IPS-18a (cell line): ENCODE data around the gene SCUBE1.

Source experiments
- H3K27ac ChIP-seq: one replicate; pipeline ENCODE4 v1.5.1; 2013; ENCODE audit warnings: low read length
- H3K27me3 ChIP-seq: one replicate; pipeline ENCODE4 v1.6.1; 2013; ENCODE audit warnings: mild to moderate bottlenecking, low read length; ENCODE audit not compliant: control insufficient read depth, insufficient read depth
- H3K36me3 ChIP-seq: one replicate; pipeline ENCODE4 v1.6.1; 2013; ENCODE audit warnings: low read depth, low read length; ENCODE audit not compliant: control insufficient read depth
- H3K4me1 ChIP-seq: one replicate; pipeline ENCODE4 v1.6.1; 2013; ENCODE audit warnings: low read depth, low read length; ENCODE audit not compliant: control insufficient read depth
- H3K4me3 ChIP-seq: one replicate; pipeline ENCODE4 v1.5.1; 2013; ENCODE audit warnings: low read length
- H3K9ac ChIP-seq: one replicate; pipeline ENCODE4 v1.6.1; 2013; ENCODE audit warnings: mild to moderate bottlenecking, low read length, moderate library complexity
- H3K9me3 ChIP-seq: one replicate; pipeline ENCODE4 v1.6.1; 2013; ENCODE audit warnings: low read depth, low read length; ENCODE audit not compliant: control insufficient read depth

Gene SCUBE1

GRCh38 chr22:43308060-43308830 lies 34.9 kb downstream of the SCUBE1 start:
- no peaks in the 10 kb centered on the region for H3K36me3 ChIP-seq
- no peak overlapping the region for H3K27ac ChIP-seq
- no peaks in the 10 kb centered on the region for H3K4me1 ChIP-seq
- no peaks in the 10 kb centered on the region for H3K27me3 ChIP-seq
- no peak overlapping the region for H3K4me3 ChIP-seq
- no peaks in the 10 kb centered on the region for H3K9me3 ChIP-seq
- no peak overlapping the region for H3K9ac ChIP-seq

DNA sequence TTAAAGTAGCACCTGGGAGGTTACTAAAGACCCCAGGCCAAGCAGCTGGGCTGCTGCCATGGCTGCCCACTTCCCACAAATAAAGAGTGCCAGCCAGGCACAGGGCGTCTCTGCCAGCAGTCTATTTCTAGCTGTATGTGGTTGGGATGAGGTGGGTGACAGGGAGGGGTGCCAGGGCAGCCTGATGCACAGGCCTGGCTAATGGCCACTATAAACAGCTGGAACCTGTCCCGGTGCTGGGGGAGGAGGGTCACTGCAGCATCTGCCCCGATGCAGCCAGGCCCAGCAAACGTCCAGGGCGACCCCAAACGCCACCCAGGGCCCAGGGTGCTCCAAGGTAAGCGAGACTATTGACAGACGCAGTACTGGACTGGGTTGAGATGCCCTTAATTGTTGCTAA lies 37.4 kb downstream of the SCUBE1 start:
- H3K4me1 ChIP-seq = no peaks in the 10 kb centered on the region
- no peak overlapping the region for H3K4me3 ChIP-seq
- no peak overlapping the region for H3K27ac ChIP-seq
- no peaks in the 10 kb centered on the region for H3K36me3 ChIP-seq
- H3K9ac ChIP-seq = no peak overlapping the region
- no peaks in the 10 kb centered on the region for H3K27me3 ChIP-seq
- H3K9me3 ChIP-seq = no peaks in the 10 kb centered on the region

- no peak overlapping the region for H3K27ac ChIP-seq
- H3K36me3 ChIP-seq = no peaks in the 10 kb centered on the region
- no peaks in the 10 kb centered on the region for H3K4me1 ChIP-seq
- no peak overlapping the region for H3K9ac ChIP-seq
- no peaks in the 10 kb centered on the region for H3K27me3 ChIP-seq
- no peak overlapping the region for H3K4me3 ChIP-seq
- H3K9me3 ChIP-seq = no peaks in the 10 kb centered on the region
Observed at GRCh38 chr22:43304831-43305590, 38.2 kb downstream of the SCUBE1 start.

- no peak overlapping the region for H3K27ac ChIP-seq
- no peak overlapping the region for H3K4me3 ChIP-seq
- no peaks in the 10 kb centered on the region for H3K4me1 ChIP-seq
- H3K9me3 ChIP-seq = no peaks in the 10 kb centered on the region
- no peaks in the 10 kb centered on the region for H3K36me3 ChIP-seq
- H3K9ac ChIP-seq = no peak overlapping the region
- H3K27me3 ChIP-seq = no peaks in the 10 kb centered on the region
Observed at GRCh38 chr22:43303751-43304150, 39.4 kb downstream of the SCUBE1 start.

GRCh38 chr22:43303166-43303565 lies 40.0 kb downstream of the SCUBE1 start:
- H3K9ac ChIP-seq = no peak overlapping the region
- no peaks in the 10 kb centered on the region for H3K36me3 ChIP-seq
- no peak overlapping the region for H3K27ac ChIP-seq
- no peaks in the 10 kb centered on the region for H3K9me3 ChIP-seq
- H3K4me3 ChIP-seq = no peak overlapping the region
- no peaks in the 10 kb centered on the region for H3K27me3 ChIP-seq
- H3K4me1 ChIP-seq = no peaks in the 10 kb centered on the region

DNA sequence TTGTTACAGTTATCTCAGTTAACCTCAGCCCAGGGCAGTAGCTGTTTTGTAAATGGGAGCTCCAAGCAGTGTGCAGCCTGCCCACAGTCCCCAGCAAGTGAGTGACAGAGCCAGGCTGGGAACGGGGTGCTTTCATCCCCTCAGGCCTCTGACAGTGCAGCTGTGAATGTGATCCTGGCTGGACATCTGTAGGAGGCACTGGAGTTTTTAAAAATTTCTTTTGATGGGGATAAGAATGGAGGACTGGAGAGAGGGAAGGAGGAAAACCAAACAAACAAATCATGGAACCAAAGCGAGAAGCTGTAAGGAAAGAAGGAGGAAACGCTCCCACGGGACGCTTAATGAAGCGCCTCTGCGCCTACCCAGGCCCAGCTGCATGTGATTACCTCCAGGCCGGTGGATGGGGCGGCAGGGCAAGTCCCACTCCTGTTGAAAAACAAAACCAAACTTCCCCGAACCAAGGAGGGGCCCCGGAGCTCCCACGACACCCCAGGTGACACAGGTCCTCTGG lies 40.6 kb downstream of the SCUBE1 start:
- no peaks in the 10 kb centered on the region for H3K9me3 ChIP-seq
- H3K4me1 ChIP-seq = no peaks in the 10 kb centered on the region
- H3K27me3 ChIP-seq = no peaks in the 10 kb centered on the region
- H3K27ac ChIP-seq = no peak overlapping the region
- no peak overlapping the region for H3K9ac ChIP-seq
- H3K36me3 ChIP-seq = no peaks in the 10 kb centered on the region
- H3K4me3 ChIP-seq = no peak overlapping the region

GRCh38 chr22:43301866-43302265 lies 41.3 kb downstream of the SCUBE1 start:
- H3K36me3 ChIP-seq = no peaks in the 10 kb centered on the region
- no peaks in the 10 kb centered on the region for H3K9me3 ChIP-seq
- no peaks in the 10 kb centered on the region for H3K27me3 ChIP-seq
- no peak overlapping the region for H3K9ac ChIP-seq
- no peak overlapping the region for H3K27ac ChIP-seq
- H3K4me3 ChIP-seq = no peak overlapping the region
- H3K4me1 ChIP-seq = no peaks in the 10 kb centered on the region

DNA sequence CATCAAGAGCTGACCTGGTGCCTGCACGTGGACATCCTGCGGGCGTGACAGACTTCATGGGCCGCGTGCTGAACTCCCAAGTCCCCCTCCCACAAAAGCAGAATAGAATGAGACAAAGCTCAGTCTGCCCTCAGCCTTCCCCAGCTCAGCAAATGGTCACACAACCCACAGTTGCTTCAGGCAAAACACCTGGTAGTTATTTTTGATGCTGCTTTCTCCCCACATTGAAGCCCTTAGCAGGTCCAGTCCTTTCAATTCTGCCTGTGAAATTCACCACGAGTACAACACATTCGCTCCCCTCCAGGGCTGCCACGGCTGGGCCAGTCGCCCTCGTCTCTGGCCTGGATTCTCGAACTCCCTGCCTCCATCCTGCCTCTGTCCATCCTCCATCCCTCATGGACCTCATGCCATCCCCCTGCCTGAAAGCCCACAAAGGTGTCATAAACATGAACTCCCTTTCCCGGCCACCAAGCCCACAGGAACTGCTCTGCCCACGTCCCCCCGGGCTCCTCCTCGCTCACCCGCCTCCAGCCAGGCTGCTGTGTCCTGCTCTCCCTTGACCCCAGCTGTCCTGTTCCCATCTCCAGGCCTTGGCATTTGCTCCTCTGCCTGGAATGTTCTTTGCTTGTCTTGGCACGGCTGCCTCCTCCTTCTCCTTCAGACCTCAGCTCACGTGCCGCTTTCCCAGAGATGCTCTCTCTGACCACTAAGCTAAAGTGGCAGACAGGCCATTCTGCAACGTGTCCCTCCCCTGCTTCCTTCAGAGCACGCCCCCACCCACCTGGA lies 42.1 kb downstream of the SCUBE1 start:
- H3K4me1 ChIP-seq = no peaks in the 10 kb centered on the region
- no peak overlapping the region for H3K9ac ChIP-seq
- H3K36me3 ChIP-seq = no peaks in the 10 kb centered on the region
- H3K27ac ChIP-seq = no peak overlapping the region
- no peaks in the 10 kb centered on the region for H3K27me3 ChIP-seq
- no peak overlapping the region for H3K4me3 ChIP-seq
- H3K9me3 ChIP-seq = no peaks in the 10 kb centered on the region

DNA sequence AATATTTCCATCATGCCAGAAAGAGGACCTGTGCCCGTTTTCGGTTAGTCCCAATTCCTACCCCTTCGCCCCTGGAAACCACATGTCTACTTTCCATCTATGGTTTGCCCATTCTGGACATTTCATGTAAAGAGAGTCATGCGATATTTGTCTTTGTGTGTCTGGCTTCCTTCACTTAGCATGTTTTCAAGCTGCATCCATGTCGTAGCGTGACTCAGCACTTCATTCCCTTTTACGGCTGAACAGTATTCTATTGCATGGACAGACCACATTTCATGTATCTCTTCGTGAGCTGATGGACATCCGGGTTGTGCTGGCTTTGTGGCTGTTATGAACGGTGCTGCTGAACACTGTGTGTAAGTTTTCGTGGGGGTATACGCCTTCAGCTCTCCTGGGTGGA lies 43.4 kb downstream of the SCUBE1 start:
- Histone ChIP-seq H3K4me3 (no peak overlapping the region), H3K9ac (no peak overlapping the region), H3K27me3 (no peaks in the 10 kb centered on the region), H3K9me3 (no peaks in the 10 kb centered on the region), H3K27ac (no peak overlapping the region), H3K36me3 (no peaks in the 10 kb centered on the region), H3K4me1 (no peaks in the 10 kb centered on the region)

DNA sequence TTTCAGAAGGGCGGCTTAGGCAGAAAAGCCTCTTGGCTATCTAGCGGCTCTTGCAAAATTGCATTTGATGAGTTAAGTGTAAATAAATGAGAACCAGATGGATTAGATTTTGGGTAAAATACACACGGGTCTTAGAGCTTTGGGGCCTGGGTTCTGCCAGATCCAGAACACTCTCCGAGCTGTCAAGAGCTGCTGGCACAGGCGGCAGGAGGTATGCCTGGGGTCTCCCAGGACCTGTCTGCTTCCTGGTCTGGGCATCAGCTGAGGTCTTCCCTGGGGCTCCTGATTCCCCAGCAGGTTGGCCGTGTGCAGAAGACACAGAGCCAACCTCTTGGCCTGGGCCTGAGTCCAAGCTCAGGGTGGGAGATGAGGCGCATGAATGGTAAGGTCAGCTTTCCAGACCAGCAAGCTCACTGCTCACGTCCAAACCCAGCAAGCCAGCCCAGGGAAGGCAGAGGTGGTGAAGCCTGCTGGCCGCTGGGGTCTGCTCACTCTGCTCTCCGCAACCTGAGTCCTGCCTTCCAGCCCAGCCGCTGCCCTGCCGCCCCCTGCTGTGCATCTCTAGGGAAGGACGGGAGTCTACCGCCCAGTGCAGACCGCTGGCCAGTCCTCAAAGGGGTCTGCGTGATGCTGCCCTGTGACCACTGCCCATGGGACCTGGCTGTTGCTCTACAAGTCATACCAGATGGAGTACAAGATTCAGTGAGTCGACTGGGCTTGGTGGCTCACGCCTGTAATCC lies 44.9 kb downstream of the SCUBE1 start:
- H3K27me3 ChIP-seq = no peaks in the 10 kb centered on the region
- no peak overlapping the region for H3K4me3 ChIP-seq
- H3K9ac ChIP-seq = no peak overlapping the region
- H3K4me1 ChIP-seq = no peaks in the 10 kb centered on the region
- no peaks in the 10 kb centered on the region for H3K36me3 ChIP-seq
- H3K9me3 ChIP-seq = no peaks in the 10 kb centered on the region
- H3K27ac ChIP-seq = no peak overlapping the region
